Right lobe of liver (tissue), 4 donors: ENCODE measurements around the gene PLXNA4.

Experiments
- CTCF ChIP-seq, 4 donors: fragments of 200-600 bp in 3 of 4; fragments of 450-650 bp in 1 of 4; IDR thresholded peaks; one replicate each; pipeline versions ENCODE4 v1.5.1 to v1.8.0; 2016 to 2022; ENCODE audit warnings: antibody characterized with exemption in 4 of 4, mild to moderate bottlenecking in 2 of 4
- POLR2A ChIP-seq: fragments of 450-650 bp; IDR thresholded peaks from one replicate; pipeline ENCODE4 v1.6.1; 2017; ENCODE audit warnings: antibody characterized with exemption, mild to moderate bottlenecking
- donor health status: DM: no; HTN: no; CAD: no.
- donor health status: DM: no; HTN: no; CAD: no.
- donor health status: DM: no; HTN: yes; CAD: no.

DNA sequence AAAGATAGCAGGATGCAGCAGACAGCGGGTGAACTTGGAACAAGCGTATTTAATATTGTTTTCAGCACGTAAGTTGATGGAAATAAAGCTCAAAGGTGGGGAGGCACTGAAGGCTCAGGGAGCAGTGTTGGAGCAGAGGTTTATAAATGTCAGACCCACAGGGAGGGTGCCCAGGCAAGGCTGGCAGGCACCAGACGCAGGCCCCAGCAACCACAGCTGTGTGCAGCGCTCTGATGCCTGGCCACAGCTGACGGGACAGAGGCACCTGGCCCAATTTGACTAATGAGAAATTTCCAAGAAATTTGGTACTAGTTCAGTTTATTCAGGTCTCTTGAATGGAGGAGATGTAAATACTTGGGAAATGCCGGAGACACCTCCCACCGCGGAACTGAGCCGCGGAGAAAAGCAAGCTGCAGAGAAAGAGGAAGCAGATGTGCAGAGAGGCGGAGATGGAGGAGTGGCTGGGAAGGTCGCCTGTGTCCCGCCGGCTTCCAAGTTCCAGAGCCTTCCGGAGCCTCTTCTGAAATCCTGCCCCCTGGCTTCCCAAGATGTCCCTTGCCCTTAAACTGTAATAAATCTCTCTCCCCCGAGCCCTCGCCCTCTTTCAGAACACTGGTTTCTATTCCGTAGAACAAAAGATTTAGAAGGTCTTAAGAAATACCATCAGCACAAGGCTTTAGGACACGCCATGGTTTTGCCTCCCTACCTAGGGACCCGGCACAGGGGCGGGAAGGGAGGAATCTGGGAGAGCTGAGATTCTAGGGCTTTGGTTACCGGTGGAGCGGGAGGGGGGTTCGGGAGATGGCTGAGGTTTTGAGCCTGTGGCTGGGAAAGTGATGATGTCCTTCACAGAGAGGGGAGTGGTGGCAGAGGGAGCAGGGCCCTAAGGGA is 38.4 kb upstream of the PLXNA4 start:
- TF ChIP-seq POLR2A (no peak), CTCF (IDR thresholded peaks at IDR 0.05) (peak in 2 of 4 donors; percentile 4 to 9)
